Measurements from ENCODE around the gene CMTM2.

CMTM2 gene

GRCh38 chr16:66605177-66605978 is 26.1 kb downstream of the CMTM2 start:
- peak overlapping the region; percentile 84 for H3K4me3 ChIP-seq (replicated peaks; ENCODE audit: insufficient read depth, low read length)
- H3K27ac ChIP-seq (replicated peaks): peak overlapping the region; percentile 75

GRCh38 chr16:66605979-66606751 is 26.9 kb downstream of the CMTM2 start:
- peak in 1 of 2 experiments; percentile 25 for DNase-seq (ENCODE audit: low read depth in 1 of 2, low spot score in 1 of 2)
- H3K27ac ChIP-seq (replicated peaks): peak overlapping the region; percentile 75
- H3K27me3 ChIP-seq (ENCODE audit: insufficient read depth, poor library complexity, severe bottlenecking): no peaks in the 10 kb centered on the region
- TF ChIP-seq, protein P1, sequence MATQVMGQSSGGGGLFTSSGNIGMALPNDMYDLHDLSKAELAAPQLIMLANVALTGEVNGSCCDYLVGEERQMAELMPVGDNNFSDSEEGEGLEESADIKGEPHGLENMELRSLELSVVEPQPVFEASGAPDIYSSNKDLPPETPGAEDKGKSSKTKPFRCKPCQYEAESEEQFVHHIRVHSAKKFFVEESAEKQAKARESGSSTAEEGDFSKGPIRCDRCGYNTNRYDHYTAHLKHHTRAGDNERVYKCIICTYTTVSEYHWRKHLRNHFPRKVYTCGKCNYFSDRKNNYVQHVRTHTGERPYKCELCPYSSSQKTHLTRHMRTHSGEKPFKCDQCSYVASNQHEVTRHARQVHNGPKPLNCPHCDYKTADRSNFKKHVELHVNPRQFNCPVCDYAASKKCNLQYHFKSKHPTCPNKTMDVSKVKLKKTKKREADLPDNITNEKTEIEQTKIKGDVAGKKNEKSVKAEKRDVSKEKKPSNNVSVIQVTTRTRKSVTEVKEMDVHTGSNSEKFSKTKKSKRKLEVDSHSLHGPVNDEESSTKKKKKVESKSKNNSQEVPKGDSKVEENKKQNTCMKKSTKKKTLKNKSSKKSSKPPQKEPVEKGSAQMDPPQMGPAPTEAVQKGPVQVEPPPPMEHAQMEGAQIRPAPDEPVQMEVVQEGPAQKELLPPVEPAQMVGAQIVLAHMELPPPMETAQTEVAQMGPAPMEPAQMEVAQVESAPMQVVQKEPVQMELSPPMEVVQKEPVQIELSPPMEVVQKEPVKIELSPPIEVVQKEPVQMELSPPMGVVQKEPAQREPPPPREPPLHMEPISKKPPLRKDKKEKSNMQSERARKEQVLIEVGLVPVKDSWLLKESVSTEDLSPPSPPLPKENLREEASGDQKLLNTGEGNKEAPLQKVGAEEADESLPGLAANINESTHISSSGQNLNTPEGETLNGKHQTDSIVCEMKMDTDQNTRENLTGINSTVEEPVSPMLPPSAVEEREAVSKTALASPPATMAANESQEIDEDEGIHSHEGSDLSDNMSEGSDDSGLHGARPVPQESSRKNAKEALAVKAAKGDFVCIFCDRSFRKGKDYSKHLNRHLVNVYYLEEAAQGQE (IDR thresholded peaks at IDR 0.05; ENCODE audit: insufficient replicate concordance, low read depth): no peak
- no peak for TF ChIP-seq CTCF (IDR thresholded peaks at IDR 0.05; ENCODE audit: insufficient read depth, low read length)
- no peak for TF ChIP-seq GABPA (IDR thresholded peaks at IDR 0.05; ENCODE audit: low read depth)
- TF ChIP-seq POLR2AphosphoS5 (IDR thresholded peaks at IDR 0.05; ENCODE audit: low read depth): no peak
- peak; percentile 86 for TF ChIP-seq SPI1 (IDR thresholded peaks at IDR 0.05; ENCODE audit: borderline replicate concordance, low read depth)
- peak overlapping the region; percentile 84 for H3K4me3 ChIP-seq (replicated peaks; ENCODE audit: insufficient read depth, low read length)

More at GRCh38 chr16:66605177-66605978, 26.1 kb downstream of the CMTM2 start:
- TF ChIP-seq CTCF (IDR thresholded peaks at IDR 0.05; ENCODE audit: insufficient read depth, low read length) (no peak), GABPA (IDR thresholded peaks at IDR 0.05; ENCODE audit: low read depth) (no peak), SPI1 (IDR thresholded peaks at IDR 0.05; ENCODE audit: borderline replicate concordance, low read depth) (no peak), POLR2AphosphoS5 (IDR thresholded peaks at IDR 0.05; ENCODE audit: low read depth) (no peak)
- TF ChIP-seq, protein P1 (IDR thresholded peaks at IDR 0.05; ENCODE audit: insufficient replicate concordance, low read depth): no peak
- peak in 1 of 2 experiments; percentile 23 for DNase-seq (ENCODE audit: low read depth in 1 of 2, low spot score in 1 of 2)
- H3K27me3 ChIP-seq (ENCODE audit: insufficient read depth, poor library complexity, severe bottlenecking): no peaks in the 10 kb centered on the region

- Histone ChIP-seq H3K4me3 (replicated peaks; ENCODE audit: insufficient read depth, low read length) (no peak overlapping the region), H3K27ac (replicated peaks) (no peak overlapping the region), H3K27me3 (ENCODE audit: insufficient read depth, poor library complexity, severe bottlenecking) (no peaks in the 10 kb centered on the region)
- TF ChIP-seq POLR2AphosphoS5 (IDR thresholded peaks at IDR 0.05; ENCODE audit: low read depth): peak; percentile 39; the same call in 1 of the 2 replicates
- TF ChIP-seq, protein P1 (IDR thresholded peaks at IDR 0.05; ENCODE audit: insufficient replicate concordance, low read depth): no peak
- peak; percentile 74; the same call in 1 of the 2 replicates for TF ChIP-seq SPI1 (IDR thresholded peaks at IDR 0.05; ENCODE audit: borderline replicate concordance, low read depth)
- peak; percentile 70 for TF ChIP-seq CTCF (IDR thresholded peaks at IDR 0.05; ENCODE audit: insufficient read depth, low read length)
- DNase-seq (ENCODE audit: low read depth in 1 of 2, low spot score in 1 of 2): peak; percentile 60 to 83
Measured at GRCh38 chr16:66608241-66609138, 29.2 kb downstream of the CMTM2 start.
